HCT116 (cell line): Measurements from ENCODE around the gene LRSAM1.

Source experiments
- CBX3 ChIP-seq: IDR thresholded peaks from 2 replicates; pipeline ENCODE4 v1.6.1; 2012; ENCODE audit warnings: low read depth
- EZH2 ChIP-seq: fragments of 200-600 bp; sonication (generic); IDR thresholded peaks from 2 replicates; pipeline ENCODE4 v1.6.1; 2017; ENCODE audit warnings: antibody characterized with exemption, mixed run types
- POLR2A ChIP-seq: IDR thresholded peaks from 2 replicates; pipeline ENCODE4 v1.7.0; 2011; ENCODE audit warnings: borderline replicate concordance; ENCODE audit not compliant: insufficient read depth, insufficient read length; ENCODE audit errors: extremely low read depth
- POLR2AphosphoS5 ChIP-seq: IDR thresholded peaks from 2 replicates; pipeline ENCODE4 v1.6.1; 2011; ENCODE audit warnings: mild to moderate bottlenecking, low read depth, low read length, moderate library complexity
- SIN3A ChIP-seq: IDR thresholded peaks from 2 replicates; pipeline ENCODE4 v1.6.1; 2012; ENCODE audit warnings: low read depth
- SP1 ChIP-seq: IDR thresholded peaks from 2 replicates; pipeline ENCODE4 v1.6.1; 2012; ENCODE audit warnings: low read depth
- SRF ChIP-seq: IDR thresholded peaks from 2 replicates; pipeline ENCODE4 v1.6.1; 2012; ENCODE audit warnings: low read depth
- TCF7L2 ChIP-seq: IDR thresholded peaks from 2 replicates; pipeline ENCODE4 v1.7.0; 2011; ENCODE audit warnings: borderline replicate concordance, inconsistent platforms; ENCODE audit not compliant: insufficient read depth, insufficient read length; ENCODE audit errors: extremely low read depth
- ZBTB33 ChIP-seq: IDR thresholded peaks from 2 replicates; pipeline ENCODE4 v1.6.1; 2011; ENCODE audit warnings: mild to moderate bottlenecking, low read length, moderate library complexity; ENCODE audit not compliant: insufficient replicate concordance; ENCODE audit errors: extremely low read depth
- ZFX ChIP-seq: fragments of 450-650 bp; IDR thresholded peaks from 2 replicates; pipeline ENCODE4 v1.6.1; 2017
- ZNF274 ChIP-seq: fragments of 200-500 bp; sonication (Bioruptor generic); IDR thresholded peaks from 2 replicates; pipeline ENCODE4 v1.6.1; 2014; ENCODE audit warnings: mild to moderate bottlenecking, low read depth, low read length, inconsistent platforms
- TF ChIP-seq, protein P1 (sequence below), 3 experiments: fragments of 200-600 bp in 1 of 3; sonication (generic) in 1 of 3; IDR thresholded peaks in 2 of 3; conservative IDR thresholded peaks in 1 of 3; 2 replicates each; pipeline ENCODE4 v1.5.1; 2012 to 2017; ENCODE audit warnings: low read depth in 2 of 3, low read length in 2 of 3, antibody characterized with exemption in 1 of 3, borderline replicate concordance in 1 of 3, control low read depth in 1 of 3, mild to moderate bottlenecking in 1 of 3, mixed read lengths in 1 of 3, mixed run types in 1 of 3, moderate library complexity in 1 of 3; ENCODE audit not compliant: insufficient read depth in 1 of 3
- TF ChIP-seq, protein P2 (sequence below): IDR thresholded peaks from 2 replicates; pipeline ENCODE4 v1.6.1; 2012; ENCODE audit warnings: low read depth

DNA sequence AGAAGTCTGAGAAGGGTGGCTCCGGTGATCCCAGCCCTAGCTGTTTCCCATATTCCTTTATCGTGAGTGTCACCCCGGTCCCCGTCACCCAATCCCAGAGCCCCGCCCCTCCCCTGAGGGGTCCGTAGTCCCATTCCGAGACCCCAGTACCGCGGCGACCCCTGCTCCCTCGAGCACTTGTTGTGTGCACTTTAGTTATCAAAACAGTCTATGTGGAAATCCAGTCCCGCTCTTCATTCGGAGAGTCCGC, 223 bp downstream of the LRSAM1 start:
- TF ChIP-seq TCF7L2 (no peak), EZH2 (no peak), POLR2A (no peak), POLR2AphosphoS5 (no peak), ZFX (no peak), SRF (no peak), ZNF274 (no peak), SIN3A (no peak), ZBTB33 (no peak), SP1 (no peak), CBX3 (no peak)
- TF ChIP-seq, protein P1, sequence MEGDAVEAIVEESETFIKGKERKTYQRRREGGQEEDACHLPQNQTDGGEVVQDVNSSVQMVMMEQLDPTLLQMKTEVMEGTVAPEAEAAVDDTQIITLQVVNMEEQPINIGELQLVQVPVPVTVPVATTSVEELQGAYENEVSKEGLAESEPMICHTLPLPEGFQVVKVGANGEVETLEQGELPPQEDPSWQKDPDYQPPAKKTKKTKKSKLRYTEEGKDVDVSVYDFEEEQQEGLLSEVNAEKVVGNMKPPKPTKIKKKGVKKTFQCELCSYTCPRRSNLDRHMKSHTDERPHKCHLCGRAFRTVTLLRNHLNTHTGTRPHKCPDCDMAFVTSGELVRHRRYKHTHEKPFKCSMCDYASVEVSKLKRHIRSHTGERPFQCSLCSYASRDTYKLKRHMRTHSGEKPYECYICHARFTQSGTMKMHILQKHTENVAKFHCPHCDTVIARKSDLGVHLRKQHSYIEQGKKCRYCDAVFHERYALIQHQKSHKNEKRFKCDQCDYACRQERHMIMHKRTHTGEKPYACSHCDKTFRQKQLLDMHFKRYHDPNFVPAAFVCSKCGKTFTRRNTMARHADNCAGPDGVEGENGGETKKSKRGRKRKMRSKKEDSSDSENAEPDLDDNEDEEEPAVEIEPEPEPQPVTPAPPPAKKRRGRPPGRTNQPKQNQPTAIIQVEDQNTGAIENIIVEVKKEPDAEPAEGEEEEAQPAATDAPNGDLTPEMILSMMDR (IDR thresholded peaks at IDR 0.05 in 2 of 3, conservative IDR thresholded peaks at IDR 0.05 in 1 of 3; ENCODE audit: borderline replicate concordance in 1 of 3, insufficient read depth in 1 of 3, low read depth in 2 of 3, low read length in 2 of 3), result no peak
- TF ChIP-seq, protein P2, sequence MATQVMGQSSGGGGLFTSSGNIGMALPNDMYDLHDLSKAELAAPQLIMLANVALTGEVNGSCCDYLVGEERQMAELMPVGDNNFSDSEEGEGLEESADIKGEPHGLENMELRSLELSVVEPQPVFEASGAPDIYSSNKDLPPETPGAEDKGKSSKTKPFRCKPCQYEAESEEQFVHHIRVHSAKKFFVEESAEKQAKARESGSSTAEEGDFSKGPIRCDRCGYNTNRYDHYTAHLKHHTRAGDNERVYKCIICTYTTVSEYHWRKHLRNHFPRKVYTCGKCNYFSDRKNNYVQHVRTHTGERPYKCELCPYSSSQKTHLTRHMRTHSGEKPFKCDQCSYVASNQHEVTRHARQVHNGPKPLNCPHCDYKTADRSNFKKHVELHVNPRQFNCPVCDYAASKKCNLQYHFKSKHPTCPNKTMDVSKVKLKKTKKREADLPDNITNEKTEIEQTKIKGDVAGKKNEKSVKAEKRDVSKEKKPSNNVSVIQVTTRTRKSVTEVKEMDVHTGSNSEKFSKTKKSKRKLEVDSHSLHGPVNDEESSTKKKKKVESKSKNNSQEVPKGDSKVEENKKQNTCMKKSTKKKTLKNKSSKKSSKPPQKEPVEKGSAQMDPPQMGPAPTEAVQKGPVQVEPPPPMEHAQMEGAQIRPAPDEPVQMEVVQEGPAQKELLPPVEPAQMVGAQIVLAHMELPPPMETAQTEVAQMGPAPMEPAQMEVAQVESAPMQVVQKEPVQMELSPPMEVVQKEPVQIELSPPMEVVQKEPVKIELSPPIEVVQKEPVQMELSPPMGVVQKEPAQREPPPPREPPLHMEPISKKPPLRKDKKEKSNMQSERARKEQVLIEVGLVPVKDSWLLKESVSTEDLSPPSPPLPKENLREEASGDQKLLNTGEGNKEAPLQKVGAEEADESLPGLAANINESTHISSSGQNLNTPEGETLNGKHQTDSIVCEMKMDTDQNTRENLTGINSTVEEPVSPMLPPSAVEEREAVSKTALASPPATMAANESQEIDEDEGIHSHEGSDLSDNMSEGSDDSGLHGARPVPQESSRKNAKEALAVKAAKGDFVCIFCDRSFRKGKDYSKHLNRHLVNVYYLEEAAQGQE, result no peak
